Endothelial cell of umbilical vein (primary cell): ENCODE results near the gene NTN4. TPM values are rescaled to one million over a fixed set of nuclear protein-coding genes. Genes with fewer than 3 reads are reported as not detected.
A peak's percentile ranks its signal among the peaks of the same experiment; 100 is the strongest.

Experiments
- BruUV-seq: library from RNA; stranded (reverse); fragments of 400-500 nt; replicated peaks from 2 replicates; lab custom pipeline; 2021; lab: Mats Ljungman, UMichigan
- CTCF ChIA-PET: fragments of 300-600, 350-600 bp; sonication (Branson Sonifier 250); formaldehyde crosslinking; loops from one replicate; lab custom pipeline; 2021; ENCODE audit warnings: antibody characterized with exemption, inconsistent platforms; lab: Charles Lee
- POLR2A ChIA-PET: fragments of 300-600, 350-600 bp; sonication (Branson Sonifier 250); formaldehyde crosslinking; loops from one replicate; lab custom pipeline; 2021; ENCODE audit warnings: antibody characterized with exemption, inconsistent platforms; lab: Charles Lee
- DNase-seq: peaks from one replicate; pipeline ENCODE4 v3.0.0-alpha.2; 2011; ENCODE audit warnings: low read depth, low spot score
- FAIRE-seq: peaks from 2 replicates; lab custom pipeline; 2011; peaks lifted over from hg19 to GRCh38; lab: Jason Lieb, UNC
- H2AFZ ChIP-seq: 2 replicates; pipeline ENCODE4 v1.6.0; 2012; ENCODE audit warnings: low read depth, low read length, control low read depth, inconsistent platforms
- H3K27ac ChIP-seq: 2 replicates; pipeline ENCODE4 v1.5.1; 2011; ENCODE audit warnings: low read depth, mild to moderate bottlenecking, control low read depth, low read length, moderate library complexity; ENCODE audit not compliant: insufficient read depth
- H3K27me3 ChIP-seq, 2 experiments: 2 replicates each; pipeline versions ENCODE4 v1.6.0 to v1.6.1; 2011; ENCODE audit warnings: low read length in 2 of 2, mixed read lengths in 1 of 2; ENCODE audit not compliant: control insufficient read depth in 2 of 2, insufficient read depth in 2 of 2
- H3K36me3 ChIP-seq, 2 experiments: 2 replicates in 1 of 2; 3 replicates in 1 of 2; pipeline ENCODE4 v1.5.1; 2011; ENCODE audit warnings: low read length in 2 of 2, mild to moderate bottlenecking in 1 of 2, moderate library complexity in 1 of 2; ENCODE audit not compliant: control insufficient read depth in 2 of 2, insufficient read depth in 2 of 2; ENCODE audit errors: extremely low read depth in 1 of 2
- H3K4me1 ChIP-seq: 3 replicates; pipeline ENCODE4 v1.5.1; 2011; ENCODE audit warnings: mild to moderate bottlenecking, low read length; ENCODE audit not compliant: control insufficient read depth, insufficient read depth; ENCODE audit errors: extremely low read depth
- H3K4me2 ChIP-seq: 2 replicates; pipeline ENCODE4 v1.6.1; 2011; ENCODE audit warnings: low read length, control low read depth, mixed read lengths; ENCODE audit not compliant: insufficient read depth
- H3K4me3 ChIP-seq, 3 experiments: fragments of 200-600 bp in 1 of 3; sonication (generic), shearing (Covaris generic) in 1 of 3; replicated peaks in 1 of 3; 2 replicates each; pipeline ENCODE4 v1.5.1; 2011 to 2016; ENCODE audit warnings: control low read depth in 3 of 3, low read length in 3 of 3, mild to moderate bottlenecking in 2 of 3, inconsistent platforms in 1 of 3, low read depth in 1 of 3, moderate library complexity in 1 of 3; ENCODE audit not compliant: insufficient read depth in 1 of 3
- H3K79me2 ChIP-seq: 2 replicates; pipeline ENCODE4 v1.6.0; 2012; ENCODE audit warnings: low read length, inconsistent platforms; ENCODE audit not compliant: control insufficient read depth, insufficient read depth
- H3K9ac ChIP-seq: replicated peaks from 2 replicates; pipeline ENCODE3; 2011; ENCODE audit warnings: low read length, control low read depth; ENCODE audit not compliant: insufficient read depth; ENCODE audit errors: extremely low read depth
- H3K9me1 ChIP-seq: replicated peaks from 3 replicates; pipeline ENCODE4 v1.6.0; 2011; ENCODE audit warnings: mild to moderate bottlenecking, low read length; ENCODE audit not compliant: control insufficient read depth, insufficient read depth; ENCODE audit errors: extremely low read depth
- H3K9me3 ChIP-seq: replicated peaks from 2 replicates; pipeline ENCODE4 v1.5.1; 2012; ENCODE audit warnings: low read length, inconsistent platforms; ENCODE audit not compliant: control insufficient read depth, insufficient read depth
- H4K20me1 ChIP-seq: replicated peaks from 2 replicates; pipeline ENCODE3; 2011; ENCODE audit warnings: mild to moderate bottlenecking, low read length; ENCODE audit not compliant: control insufficient read depth, insufficient read depth; ENCODE audit errors: extremely low read depth
- CTCF ChIP-seq, 2 donors: IDR thresholded peaks; 1 replicate in 1 of 2; 2 replicates in 1 of 2; pipeline ENCODE4 v1.5.1; 2011; ENCODE audit warnings: low read length in 2 of 2, mild to moderate bottlenecking in 2 of 2, moderate library complexity in 2 of 2, control low read depth in 1 of 2, inconsistent platforms in 1 of 2, low read depth in 1 of 2; ENCODE audit not compliant: insufficient read depth in 1 of 2; ENCODE audit errors: extremely low read depth in 1 of 2
- EZH2 ChIP-seq: IDR thresholded peaks from 2 replicates; pipeline ENCODE4 v1.6.1; 2012; ENCODE audit warnings: borderline replicate concordance, low read depth, mild to moderate bottlenecking, moderate library complexity, low read length, inconsistent platforms; ENCODE audit not compliant: severe bottlenecking
- FOS ChIP-seq: IDR thresholded peaks from 2 replicates; pipeline ENCODE4 v1.6.1; 2011; ENCODE audit warnings: mild to moderate bottlenecking, low read length, moderate library complexity, borderline replicate concordance; ENCODE audit not compliant: insufficient read depth
- GATA2 ChIP-seq: IDR thresholded peaks from 2 replicates; pipeline ENCODE4 v1.7.0; 2011; ENCODE audit warnings: low read depth, mild to moderate bottlenecking, moderate library complexity, mixed read lengths, low read length; ENCODE audit not compliant: insufficient read length, insufficient read depth
- JUN ChIP-seq: IDR thresholded peaks from 2 replicates; pipeline ENCODE4 v1.6.1; 2011; ENCODE audit warnings: borderline replicate concordance, low read depth; ENCODE audit not compliant: insufficient read length, insufficient read depth
- MAX ChIP-seq: IDR thresholded peaks from 2 replicates; pipeline ENCODE4 v1.6.1; 2011; ENCODE audit not compliant: insufficient read depth, insufficient read length
- MYC ChIP-seq: IDR thresholded peaks from one replicate; pipeline ENCODE4 v1.6.1; 2011; ENCODE audit warnings: mild to moderate bottlenecking, low read depth, low read length
- POLR2A ChIP-seq: IDR thresholded peaks from 2 replicates; pipeline ENCODE4 v1.6.1; 2012; ENCODE audit warnings: low read depth, mild to moderate bottlenecking, control low read depth, low read length
- POLR2AphosphoS5 ChIP-seq: IDR thresholded peaks from 2 replicates; pipeline ENCODE4 v1.6.1; 2012; ENCODE audit warnings: low read depth, mild to moderate bottlenecking, control low read depth, low read length, moderate library complexity; ENCODE audit not compliant: insufficient read depth
- dilution Hi-C: fragments of 300-500 bp; cut with MboI; formaldehyde crosslinking; loops from one replicate; pipeline ENCODE4 v1.15.0; 2019; ENCODE audit warnings: low sequenced_read_pairs; ENCODE audit not compliant: extremely low pct_ligation_motif_present
- intact Hi-C: fragments of 100-400 bp; cut with micrococcal nuclease; formaldehyde crosslinking; loops from one replicate; pipeline ENCODE4 v1.10.0; 2022
- polyA plus RNA-seq, 4 experiments: library from polyadenylated mRNA; depleted of rRNA in 3 of 4; stranded (reverse) in 3 of 4; unstranded in 1 of 4; fragments of >200 nt; gene quantifications; 2 replicates each; pipeline versions ENCODE4 v1.2.1 to v1.2.3, GENCODE V29; 2011 to 2012; ENCODE audit warnings: missing spikeins in 1 of 4
- total RNA-seq: library from RNA; stranded (reverse); gene quantifications from 2 replicates; pipeline ENCODE4 v1.2.3, GENCODE V29; 2021

NTN4 gene
- total and polyA plus RNA-seq, 2 donors (not counting 3 experiments of a cell fraction or from before 2014, with no cell fraction given) = 120 to 317 TPM

GRCh38 chr12:95836185-95836609 lies 45.6 kb upstream of the NTN4 start:
- Histone ChIP-seq H3K4me2 (peak overlapping the region; percentile 88), H3K36me3 (no peaks in the 10 kb centered on the region), H3K9me3 (no peaks in the 10 kb centered on the region), H4K20me1 (no peaks in the 10 kb centered on the region), H2AFZ (peak overlapping the region; percentile 88), H3K27ac (peak overlapping the region; percentile 70), H3K4me3 (peak overlapping the region in 1 of 3 experiments; percentile 30), H3K27me3 (no peaks in the 10 kb centered on the region), H3K9ac (peak overlapping the region; percentile 8), H3K9me1 (no peaks in the 10 kb centered on the region), H3K79me2 (no peaks in the 10 kb centered on the region), H3K4me1 (peaks cover 30% of the 10 kb centered on the region)
- no TSS peak for BruUV-seq
- DNase-seq (peak; percentile 87), FAIRE-seq (peak; percentile 78)
- dilution Hi-C loops = no loop called here
- ChIA-PET POLR2A (no interaction called here), CTCF (no interaction called here)
- intact Hi-C loops = no loop called here
- peak; percentile 15 for TF ChIP-seq POLR2AphosphoS5
- TF ChIP-seq MYC = no peak
- TF ChIP-seq GATA2 = peak; percentile 37
- TF ChIP-seq JUN = peak; percentile 82
- TF ChIP-seq FOS = peak; percentile 89
- TF ChIP-seq CTCF (IDR thresholded peaks at IDR 0.05; ENCODE audit: extremely low read depth in 1 of 2, insufficient read depth in 1 of 2, low read depth in 1 of 2, low read length in 2 of 2) = no peak

GRCh38 chr12:95834572-95834971 lies 44.0 kb upstream of the NTN4 start:
- intact Hi-C loops (no loop called here), dilution Hi-C loops (no loop called here)
- H3K36me3 ChIP-seq = no peaks in the 10 kb centered on the region
- H4K20me1 ChIP-seq = no peaks in the 10 kb centered on the region
- no peak overlapping the region for H3K4me3 ChIP-seq
- DNase-seq = no peak
- H3K27me3 ChIP-seq = no peaks in the 10 kb centered on the region
- no peaks in the 10 kb centered on the region for H3K79me2 ChIP-seq
- no TSS peak for BruUV-seq
- no peak for TF ChIP-seq POLR2A
- no peak for TF ChIP-seq MAX
- TF ChIP-seq JUN = no peak
- TF ChIP-seq MYC = no peak
- TF ChIP-seq POLR2AphosphoS5 = no peak
- TF ChIP-seq GATA2 = no peak
- no peak for TF ChIP-seq CTCF (IDR thresholded peaks at IDR 0.05; ENCODE audit: extremely low read depth in 1 of 2, insufficient read depth in 1 of 2, low read depth in 1 of 2, low read length in 2 of 2)
- no peak for TF ChIP-seq FOS
- TF ChIP-seq EZH2 = no peak
- POLR2A ChIA-PET = no interaction called here
- H3K4me1 ChIP-seq = peaks cover 35% of the 10 kb centered on the region
- H3K4me2 ChIP-seq = no peak overlapping the region
- no peak for FAIRE-seq
- H3K9me3 ChIP-seq = no peaks in the 10 kb centered on the region
- CTCF ChIA-PET = interaction anchor here (1.3 kb wide), 1 partner anchor 11 kb away, joined by 3 read pairs; no protein-coding TSS in a partner anchor
- H2AFZ ChIP-seq = no peak overlapping the region
- H3K9me1 ChIP-seq = no peaks in the 10 kb centered on the region
- H3K9ac ChIP-seq = no peak overlapping the region
- no peak overlapping the region for H3K27ac ChIP-seq
